ENCODE measurements around the gene UPF2. TPM values are rescaled to one million over a fixed set of nuclear protein-coding genes. Genes with fewer than 3 reads are reported as not detected.
"Not testable (repeated sequence)": the region's sequence is repeated elsewhere in the genome, so short reads cannot be mapped to it uniquely, and the experiment has no call there.

Gene UPF2
- total RNA-seq, 3 donors from 2014 or later: 22.4 to 32.9 (median 29.2) TPM

- Histone ChIP-seq H3K27ac (no peak overlapping the region), H3K27me3 (no peaks in the 10 kb centered on the region), H3K4me1 (no peaks in the 10 kb centered on the region), H3K36me3 (no peaks in the 10 kb centered on the region), H3K9me3 (no peaks in the 10 kb centered on the region), H3K4me3 (no peak overlapping the region)
- no peak for TF ChIP-seq POLR2AphosphoS5 (IDR thresholded peaks at IDR 0.05)
- no peak for TF ChIP-seq POLR2A (IDR thresholded peaks at IDR 0.05)
- no peak for TF ChIP-seq CTCF (IDR thresholded peaks at IDR 0.05)
- DNase-seq (ENCODE audit: low spot score in 2 of 2): no peak
- intact Hi-C loops (cut with DNase I; ENCODE audit: low total_unique reads): no loop called here
Measured at GRCh38 chr10:12019283-12019971, 23.2 kb downstream of the UPF2 start.

GRCh38 chr10:12018438-12019282 is 23.9 kb downstream of the UPF2 start:
- no peak for TF ChIP-seq CTCF (IDR thresholded peaks at IDR 0.05)
- TF ChIP-seq POLR2A (IDR thresholded peaks at IDR 0.05): no peak
- no peak for TF ChIP-seq POLR2AphosphoS5 (IDR thresholded peaks at IDR 0.05)
- no peak overlapping the region for H3K27ac ChIP-seq
- H3K4me3 ChIP-seq: no peak overlapping the region
- no peaks in the 10 kb centered on the region for H3K4me1 ChIP-seq
- H3K9me3 ChIP-seq: no peaks in the 10 kb centered on the region
- no peaks in the 10 kb centered on the region for H3K36me3 ChIP-seq
- intact Hi-C loops (cut with DNase I; ENCODE audit: low total_unique reads): no loop called here
- H3K27me3 ChIP-seq: no peaks in the 10 kb centered on the region
- DNase-seq (ENCODE audit: low spot score in 2 of 2): no peak

GRCh38 chr10:12013926-12014325 is 28.7 kb downstream of the UPF2 start:
- H3K27me3 ChIP-seq: no peaks in the 10 kb centered on the region
- no peak overlapping the region for H3K27ac ChIP-seq
- no peaks in the 10 kb centered on the region for H3K36me3 ChIP-seq
- DNase-seq (ENCODE audit: low spot score in 2 of 2): no peak
- no peak for TF ChIP-seq POLR2A (IDR thresholded peaks at IDR 0.05)
- H3K4me3 ChIP-seq: no peak overlapping the region
- peaks cover 7 to 12% of the 10 kb centered on the region in 2 donors for H3K9me3 ChIP-seq
- no peaks in the 10 kb centered on the region for H3K4me1 ChIP-seq
- intact Hi-C loops (cut with DNase I; ENCODE audit: low total_unique reads): no loop called here

GRCh38 chr10:12013391-12013790 is 29.2 kb downstream of the UPF2 start:
- H3K4me3 ChIP-seq; DNase-seq (ENCODE audit: low spot score in 2 of 2); H3K27ac ChIP-seq; H3K4me1 ChIP-seq; intact Hi-C loops (cut with DNase I; ENCODE audit: low total_unique reads); H3K27me3 ChIP-seq; H3K36me3 ChIP-seq: not testable (repeated sequence)
- H3K9me3 ChIP-seq: peaks cover 7 to 12% of the 10 kb centered on the region in 2 donors

- Histone ChIP-seq H3K36me3 (no peaks in the 10 kb centered on the region), H3K27me3 (no peaks in the 10 kb centered on the region), H3K4me3 (no peak overlapping the region), H3K27ac (no peak overlapping the region), H3K9me3 (peaks cover 7 to 12% of the 10 kb centered on the region in 2 donors), H3K4me1 (no peaks in the 10 kb centered on the region)
- DNase-seq (ENCODE audit: low spot score in 2 of 2): no peak
- TF ChIP-seq CTCF (IDR thresholded peaks at IDR 0.05) (no peak), POLR2A (IDR thresholded peaks at IDR 0.05) (no peak), POLR2AphosphoS5 (IDR thresholded peaks at IDR 0.05) (no peak)
- intact Hi-C loops (cut with DNase I; ENCODE audit: low total_unique reads): no loop called here
Measured at GRCh38 chr10:12010353-12010752, 32.3 kb downstream of the UPF2 start.

- H3K4me3 ChIP-seq; H3K27me3 ChIP-seq; H3K4me1 ChIP-seq; DNase-seq (ENCODE audit: low spot score in 2 of 2); intact Hi-C loops (cut with DNase I; ENCODE audit: low total_unique reads); H3K27ac ChIP-seq; H3K36me3 ChIP-seq: not testable (repeated sequence)
- peaks cover 7 to 12% of the 10 kb centered on the region in 2 donors for H3K9me3 ChIP-seq
Measured at GRCh38 chr10:12008842-12009241, 33.8 kb downstream of the UPF2 start.
